HepG2 (cell line): ENCODE measurements around the gene QSOX1. TPM values are rescaled to one million over a fixed set of nuclear protein-coding genes. Genes with fewer than 3 reads are reported as not detected.

Experiments used
- ATAC-seq: fragments of 200-7000 bp; cut with Tn5 transposase; 3 replicates; pipeline ENCODE4 v1.9.1; 2020; ENCODE audit warnings: mild to moderate bottlenecking, moderate library complexity
- BruUV-seq: library from RNA; stranded (reverse); fragments of 400-500 nt; replicated peaks from 2 replicates; lab custom pipeline; 2021; lab: Mats Ljungman, UMichigan
- CTCF ChIA-PET: fragments of 300-600 bp; formaldehyde crosslinking; extraction: SDS; loops from one replicate; lab custom pipeline; 2021; ENCODE audit warnings: low total read pairs, inconsistent platforms, low intra/inter-chr PET ratio; lab: Yijun Ruan, JAX
- POLR2A ChIA-PET: fragments of 350-600 bp; sonication (Branson Sonifier 250); formaldehyde crosslinking; loops from one replicate; lab custom pipeline; 2020; ENCODE audit warnings: antibody characterized with exemption, inconsistent platforms; lab: Yijun Ruan, JAX
- DNase-seq: peaks from one replicate; pipeline ENCODE4 v3.0.0-alpha.2; 2015; ENCODE audit warnings: low spot score
- FAIRE-seq: peaks from 3 replicates; lab custom pipeline; 2011; peaks lifted over from hg19 to GRCh38; lab: Jason Lieb, UNC
- H2AFZ ChIP-seq: one replicate; pipeline ENCODE4 v1.6.1; 2011; ENCODE audit warnings: low read length, inconsistent platforms
- H3K27ac ChIP-seq: fragments of 300-600 bp; 3 replicates; pipeline ENCODE4 v1.8.0; 2011; ENCODE audit warnings: mixed run types, mild to moderate bottlenecking, mixed read lengths, low read length, inconsistent platforms; ENCODE audit not compliant: insufficient read depth; ENCODE audit errors: extremely low read length
- H3K27me3 ChIP-seq, 2 experiments: fragments of 200-600 bp in 1 of 2; 2 replicates in 1 of 2; 3 replicates in 1 of 2; pipeline versions ENCODE4 v1.6.0 to v1.8.0; 2011; ENCODE audit warnings: low read length in 2 of 2, mild to moderate bottlenecking in 2 of 2, moderate library complexity in 2 of 2, inconsistent platforms in 1 of 2; ENCODE audit not compliant: insufficient read depth in 2 of 2, control insufficient read depth in 1 of 2
- H3K36me3 ChIP-seq, 2 experiments: fragments of 200-600 bp in 1 of 2; replicated peaks in 1 of 2; 2 replicates in 1 of 2; 3 replicates in 1 of 2; pipeline versions ENCODE4 v1.5.1 to v1.8.0; 2011; ENCODE audit warnings: low read length in 2 of 2, inconsistent platforms in 1 of 2; ENCODE audit not compliant: insufficient read depth in 2 of 2, control insufficient read depth in 1 of 2
- H3K4me1 ChIP-seq: 2 replicates; pipeline ENCODE4 v1.5.1; 2012; ENCODE audit warnings: low read length, inconsistent platforms; ENCODE audit not compliant: insufficient read depth
- H3K4me2 ChIP-seq: 2 replicates; pipeline ENCODE4 v1.6.0; 2011; ENCODE audit warnings: low read depth, low read length, inconsistent platforms
- H3K4me3 ChIP-seq, 3 experiments: fragments of 200-600 bp in 1 of 3; sonication (generic), shearing (Covaris generic) in 1 of 3; replicated peaks in 1 of 3; 2 replicates each; pipeline ENCODE4 v1.5.1; 2011 to 2016; ENCODE audit warnings: low read length in 3 of 3, inconsistent platforms in 2 of 3, low read depth in 2 of 3, mild to moderate bottlenecking in 2 of 3, control low read depth in 1 of 3, mixed read lengths in 1 of 3; ENCODE audit not compliant: insufficient read depth in 1 of 3
- H3K79me2 ChIP-seq: one replicate; pipeline ENCODE4 v1.6.1; 2011; ENCODE audit warnings: low read length, inconsistent platforms; ENCODE audit not compliant: insufficient read depth
- H3K9ac ChIP-seq: 2 replicates; pipeline ENCODE4 v1.6.0; 2011; ENCODE audit warnings: mild to moderate bottlenecking, low read depth, low read length, inconsistent platforms; ENCODE audit not compliant: insufficient read depth
- H3K9me3 ChIP-seq: 2 replicates; pipeline ENCODE4 v1.5.1; 2012; ENCODE audit warnings: mild to moderate bottlenecking, low read length
- H4K20me1 ChIP-seq: 2 replicates; pipeline ENCODE4 v1.6.0; 2011; ENCODE audit warnings: inconsistent platforms, mild to moderate bottlenecking, low read length, moderate library complexity; ENCODE audit not compliant: insufficient read depth
- KIAA2018 ChIP-seq: sonication (generic); formaldehyde crosslinking; IDR thresholded peaks from 2 replicates; pipeline ENCODE4 v1.5.0; 2020; ENCODE audit warnings: mild to moderate bottlenecking, missing genetic modification reagents, borderline replicate concordance
- MBD4 ChIP-seq: IDR thresholded peaks from 2 replicates; pipeline ENCODE4 v1.6.1; 2012; ENCODE audit warnings: low read length, inconsistent platforms, borderline replicate concordance
- SIX1 ChIP-seq: sonication (generic); formaldehyde crosslinking; IDR thresholded peaks from 2 replicates; pipeline ENCODE4 v1.4.0; 2020; ENCODE audit warnings: missing genetic modification reagents, borderline replicate concordance
- ZNF574 ChIP-seq: sonication (generic); formaldehyde crosslinking; IDR thresholded peaks from 2 replicates; pipeline ENCODE4 v1.4.0; 2020; ENCODE audit warnings: missing genetic modification reagents
- WGBS: methylation state at CpG from one replicate; pipeline ENCODE4 v1.1.6; 2017; ENCODE audit warnings: low lambda C conversion rate; 5-methylcytosine and 5-hydroxymethylcytosine counted together
- in situ Hi-C: cut with HindIII; loops from 2 replicates; pipeline ENCODE4 v1.10.0; 2017; ENCODE audit warnings: low pct_unique_long_range_greater_than_20kb; ENCODE audit not compliant: extremely low pct_ligation_motif_present
- intact Hi-C: fragments of 100-400 bp; cut with micrococcal nuclease; formaldehyde crosslinking; loops from one replicate; pipeline ENCODE4 v1.10.0; 2022; ENCODE audit not compliant: unreplicated experiment
- polyA plus RNA-seq, 8 experiments: library from polyadenylated mRNA; depleted of rRNA in 3 of 8; stranded (reverse) in 7 of 8; unstranded in 1 of 8; fragments of >200 nt; fragmentation: Illumina TruSeq in 4 of 8; extraction: Trizol in 4 of 8; gene quantifications; 2 replicates each; pipeline versions ENCODE4 v1.2.1 to v1.2.3, GENCODE V29; 2011 to 2016; ENCODE audit warnings: low read depth in 4 of 8, missing spikeins in 1 of 8, mixed read lengths in 1 of 8; ENCODE audit not compliant: insufficient read depth in 1 of 8
- total RNA-seq, 5 experiments: library from RNA; depleted of rRNA; stranded (reverse); fragments of >200 nt; fragmentation: Illumina TruSeq; extraction: Trizol; gene quantifications; 2 replicates each; pipeline ENCODE4 v1.2.3, GENCODE V29; 2016; ENCODE audit warnings: low read depth in 1 of 5

The QSOX1 gene
- total and polyA plus RNA-seq, 2 of the 13 experiments (the other 11 are each of a cell fraction or from before 2014, with no cell fraction given): 6.8 to 40.2 TPM

GRCh38 chr1:180175806-180176205, 21.1 kb downstream of the QSOX1 start:
- DNase-seq (no peak), ATAC-seq (no peak), FAIRE-seq (no peak)
- Histone ChIP-seq H3K9me3 (no peaks in the 10 kb centered on the region), H2AFZ (no peak overlapping the region), H3K4me3 (no peak overlapping the region), H3K9ac (no peak overlapping the region), H3K4me1 (peaks cover 5% of the 10 kb centered on the region), H3K79me2 (no peaks in the 10 kb centered on the region), H3K27me3 (no peaks in the 10 kb centered on the region), H3K27ac (no peak overlapping the region), H3K36me3 (no peaks in the 10 kb centered on the region), H4K20me1 (no peaks in the 10 kb centered on the region), H3K4me2 (no peak overlapping the region)
- WGBS: 77% methylated on average over 7 of the region's 9 CpGs
- intact Hi-C loops (no loop called here), in situ Hi-C loops (loop anchor here (10.0 kb wide), 1 partner anchor 461 kb away; no protein-coding TSS in a partner anchor)
- BruUV-seq: no TSS peak
- CTCF ChIA-PET: no interaction called here
- POLR2A ChIA-PET: no interaction called here
- no peak for TF ChIP-seq SIX1 (CRISPR knock-in tag)
- TF ChIP-seq MBD4: no peak
- TF ChIP-seq KIAA2018 (CRISPR knock-in tag): no peak
- TF ChIP-seq ZNF574: no peak
- TF ChIP-seq, all 625 proteins: peak for 0
